Measurements from ENCODE around the gene NPPB. TPM values are rescaled to one million over a fixed set of nuclear protein-coding genes. Genes with fewer than 3 reads are reported as not detected.
"Not testable (repeated sequence)": the region's sequence is repeated elsewhere in the genome, so short reads cannot be mapped to it uniquely, and the experiment has no call there.

The NPPB gene
- total RNA-seq: not detected

DNA sequence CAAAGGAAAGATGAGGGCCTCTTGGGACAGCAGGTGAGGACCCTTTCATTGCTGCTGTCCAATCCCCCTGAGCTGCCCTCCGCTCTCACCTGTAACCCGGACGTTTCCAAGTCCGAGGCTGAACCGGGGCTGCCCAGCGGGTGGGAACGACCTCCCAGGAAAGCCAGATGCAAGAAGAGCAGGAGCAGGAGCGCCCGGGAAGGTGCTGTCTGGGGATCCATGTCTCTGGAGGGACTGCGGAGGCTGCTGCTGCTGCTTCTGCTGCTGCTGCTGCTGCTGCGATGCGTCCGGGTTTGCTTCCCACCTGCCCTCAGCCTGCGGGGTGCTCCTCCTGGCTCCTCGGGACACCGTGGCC, at the start of gene NPPB:
TSS of gene NPPB (minus strand) at position 333 of the 355 bp plus-strand sequence. CDS start at position 221, 112 bp downstream.
- no peak for ATAC-seq

DNA sequence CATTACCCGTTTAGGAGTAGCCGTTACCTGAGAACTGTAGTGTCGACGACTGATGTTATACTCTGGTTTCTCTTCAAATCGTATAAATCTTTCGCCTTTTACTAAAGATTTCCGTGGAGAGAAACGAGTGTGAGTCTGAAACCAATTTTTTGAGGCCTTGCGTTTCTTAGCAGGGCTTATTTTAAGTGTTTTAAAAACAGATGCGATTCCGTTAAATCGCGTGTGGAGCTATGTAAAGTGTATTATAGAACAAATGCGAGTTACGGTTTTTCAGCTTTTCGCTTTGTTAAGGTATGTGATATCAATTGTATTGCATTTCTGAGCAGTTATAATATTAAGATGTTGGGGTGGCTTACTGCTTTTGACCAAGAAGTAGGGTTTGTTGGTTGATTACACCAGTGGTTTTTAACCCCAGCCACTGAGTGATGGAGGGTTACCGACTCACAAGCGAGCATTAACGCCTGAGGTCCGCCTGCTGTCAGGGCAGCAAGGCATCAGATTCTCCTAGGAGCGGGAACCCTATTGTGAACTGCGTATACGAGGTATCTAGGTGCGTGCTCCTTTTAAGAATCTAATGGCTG, 49.4 kb upstream of the NPPB start:
- ATAC-seq: peak; percentile 66

GRCh38 chr1:11907275-11908094, 48.7 kb upstream of the NPPB start:
- peak; percentile 87 for ATAC-seq

DNA sequence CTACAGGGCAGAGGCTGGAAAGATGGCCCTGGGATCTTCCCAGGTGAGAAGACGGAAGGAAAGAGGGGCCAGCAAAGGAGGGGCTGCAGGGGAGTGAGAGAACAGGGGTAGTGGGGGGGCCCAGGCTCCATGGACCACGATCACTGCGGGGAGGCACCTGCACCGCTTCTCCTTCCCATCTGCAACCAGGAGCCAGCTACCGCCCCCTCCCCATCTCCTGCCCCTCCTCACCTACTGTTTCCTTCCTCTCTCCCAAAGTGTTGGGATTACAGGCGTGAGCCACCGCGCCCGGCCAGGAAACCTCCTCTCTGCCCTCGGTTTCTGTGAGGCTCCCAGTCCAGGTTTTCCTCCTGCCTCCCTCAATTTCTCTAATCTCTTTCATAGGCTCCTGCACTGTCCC, 48.1 kb upstream of the NPPB start:
- ATAC-seq: no peak

DNA sequence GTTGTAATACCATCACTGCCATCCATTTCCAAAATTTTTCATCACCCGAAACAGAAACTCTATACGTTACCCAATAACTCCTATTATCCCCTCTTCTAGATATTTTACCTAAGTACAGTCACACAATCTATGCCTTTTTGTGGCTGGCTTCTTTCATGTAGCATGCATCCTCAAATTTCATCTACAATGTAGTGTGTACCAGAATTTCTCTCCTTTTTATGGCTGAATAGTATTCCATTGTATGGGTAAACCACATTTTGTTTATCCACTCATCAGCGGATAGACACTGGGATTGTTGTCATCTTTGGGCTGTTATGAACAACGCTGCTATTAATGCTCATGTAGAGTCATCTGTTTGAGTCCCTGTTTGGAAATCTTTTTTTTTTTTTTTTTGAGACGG, 46.2 kb upstream of the NPPB start:
- ATAC-seq: no peak

DNA sequence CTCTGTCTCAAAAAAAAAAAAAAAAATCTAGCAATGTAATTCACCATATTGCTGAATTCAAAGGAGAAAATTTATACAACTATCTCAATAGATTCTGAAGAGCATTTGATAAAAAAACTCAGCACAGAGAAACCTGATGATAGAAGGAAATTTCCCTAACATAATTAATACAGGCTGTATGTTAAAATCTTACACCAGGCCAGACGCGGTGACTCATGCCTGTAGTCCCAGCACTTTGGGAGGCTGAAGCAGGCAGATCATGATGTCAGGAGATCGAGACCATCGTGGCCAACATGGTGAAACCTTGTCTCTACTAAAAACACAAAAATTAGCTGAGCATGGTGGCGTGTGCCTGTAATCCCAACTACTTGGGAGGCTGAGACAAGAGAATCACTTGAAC, 45.4 kb upstream of the NPPB start:
- not testable (repeated sequence) for ATAC-seq

DNA sequence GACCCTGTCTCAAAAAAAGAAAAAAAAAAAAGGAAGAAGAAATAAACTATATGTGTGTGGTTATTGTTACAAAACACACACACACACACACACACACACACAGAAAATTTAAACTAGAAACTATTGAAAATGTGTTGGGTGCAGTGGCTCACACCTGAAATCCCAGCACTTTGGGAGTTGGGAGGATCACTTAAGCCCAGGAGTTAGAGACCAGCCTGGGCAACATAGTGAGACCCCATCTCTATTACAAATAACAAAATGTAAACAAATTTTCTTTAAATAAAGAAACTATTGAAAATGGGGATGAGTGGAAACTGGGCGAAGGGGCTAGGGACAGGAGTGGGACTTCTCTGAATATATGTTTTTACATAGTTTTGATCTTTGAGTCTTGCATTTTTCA, 44.5 kb upstream of the NPPB start:
- no peak for ATAC-seq

DNA sequence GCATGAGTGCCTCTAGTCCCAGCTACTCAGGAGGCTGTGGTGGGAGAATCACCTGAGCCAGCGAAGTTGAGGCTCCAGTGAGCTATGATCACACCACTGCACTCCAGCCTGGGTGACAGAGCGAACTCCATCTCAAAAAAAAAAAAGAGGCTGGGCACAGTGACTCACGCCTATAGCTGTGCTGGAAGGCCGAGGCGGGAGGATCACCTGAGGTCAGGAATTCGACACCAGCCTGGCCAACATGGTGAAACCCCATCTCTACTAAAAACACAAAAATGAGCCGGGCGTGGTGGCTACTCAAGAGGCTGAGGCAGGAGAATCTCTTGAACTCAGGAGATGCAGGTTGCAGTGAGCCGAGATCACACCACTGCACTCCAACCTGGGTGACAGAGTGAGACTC, 42.7 kb upstream of the NPPB start:
- ATAC-seq: peak; percentile 42

- ATAC-seq: no peak
Measured at GRCh38 chr1:11898831-11899467, 40.2 kb upstream of the NPPB start.

DNA sequence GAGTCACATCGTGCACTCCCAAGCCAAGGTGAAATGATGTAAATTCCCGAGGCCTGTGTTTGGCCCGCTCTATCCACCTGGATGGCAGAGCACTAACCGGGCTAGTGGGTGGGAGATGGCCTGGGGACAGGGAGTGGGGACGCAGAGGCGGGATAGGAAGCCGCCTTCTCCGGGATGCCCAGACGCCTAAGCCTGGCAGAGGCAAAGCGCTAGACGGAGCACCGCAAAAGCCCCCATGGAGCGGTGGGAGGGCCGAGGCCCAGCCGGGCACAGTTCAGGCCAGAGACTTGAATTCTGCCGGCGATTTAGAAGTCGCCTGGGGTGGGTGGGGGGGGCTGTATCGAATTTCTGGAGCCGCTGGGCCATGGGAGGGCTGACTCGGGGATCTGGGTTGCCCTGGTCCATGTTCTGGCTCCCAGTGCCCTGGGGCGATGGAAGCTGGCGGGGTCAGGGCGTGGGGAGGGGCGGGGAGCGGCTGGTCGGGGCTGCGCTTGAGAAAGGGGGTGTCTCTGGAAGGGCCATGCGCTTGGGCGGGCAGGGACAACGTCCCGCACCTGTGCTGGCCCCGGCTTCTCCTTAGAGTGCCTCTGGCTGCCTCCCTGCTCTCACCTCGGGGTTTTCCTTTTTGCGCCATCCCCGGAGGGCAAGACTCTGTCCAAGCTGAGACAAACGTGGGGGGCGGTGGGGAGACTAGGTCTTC, 39.5 kb upstream of the NPPB start:
- ATAC-seq: no peak

GRCh38 chr1:11894501-11894900, 35.8 kb upstream of the NPPB start:
- ATAC-seq: not testable (repeated sequence)

DNA sequence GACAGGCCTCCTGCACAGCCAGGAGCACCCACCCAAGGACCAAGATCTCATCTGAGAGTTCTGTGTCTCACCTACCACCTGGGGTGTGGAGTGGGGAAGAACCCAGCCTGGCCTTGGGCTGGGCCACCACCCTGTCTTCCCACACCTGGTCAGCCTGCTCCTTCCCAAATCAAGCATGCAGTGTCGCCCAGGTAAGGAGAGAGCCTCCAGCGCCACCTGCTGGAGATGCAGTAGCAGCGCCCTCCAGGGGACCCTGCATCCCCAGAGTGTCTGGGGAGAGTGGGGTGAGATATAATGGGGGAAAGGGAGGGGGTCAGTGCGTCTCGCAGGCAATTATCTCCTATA, 35.1 kb upstream of the NPPB start:
- ATAC-seq: peak; percentile 94

GRCh38 chr1:11891433-11892186, 32.9 kb upstream of the NPPB start:
- ATAC-seq: no peak

DNA sequence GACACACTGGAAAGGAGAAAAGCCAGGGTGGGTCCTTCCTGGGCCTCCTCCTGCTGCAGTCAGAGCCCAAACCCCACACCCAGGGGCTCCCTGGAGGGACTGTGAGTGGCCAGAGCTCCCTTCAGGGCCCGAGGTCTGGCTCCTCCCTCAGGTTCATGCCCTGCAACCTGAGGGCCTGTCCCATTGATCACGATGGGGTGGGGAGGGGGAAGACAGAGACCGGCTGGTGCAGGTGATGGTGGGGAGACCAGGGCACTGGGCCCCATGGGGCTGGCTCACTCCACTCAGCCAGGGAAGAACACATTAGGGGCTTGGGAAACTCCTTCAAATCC, 30.1 kb upstream of the NPPB start:
- ATAC-seq: no peak

GRCh38 chr1:11888206-11888876, 29.6 kb upstream of the NPPB start:
- no peak for ATAC-seq

DNA sequence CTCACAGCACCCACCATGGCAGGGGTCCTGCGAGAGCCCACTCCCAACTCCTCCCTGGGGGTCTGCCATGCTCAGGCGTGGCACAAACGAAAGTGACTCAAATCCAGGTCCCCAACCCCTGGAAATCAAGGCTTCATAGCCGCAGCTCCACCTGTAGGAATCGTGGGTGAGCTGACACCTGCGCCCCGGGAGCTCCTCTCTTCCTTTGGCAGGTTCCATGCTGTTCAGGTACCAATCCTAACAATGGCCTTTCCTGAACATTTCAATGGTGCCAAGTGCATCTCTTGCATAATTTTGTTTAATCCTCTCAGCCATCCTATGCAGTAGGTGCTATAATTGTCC, 28.9 kb upstream of the NPPB start:
- no peak for ATAC-seq

GRCh38 chr1:11886986-11887665, 28.4 kb upstream of the NPPB start:
- no peak for ATAC-seq

DNA sequence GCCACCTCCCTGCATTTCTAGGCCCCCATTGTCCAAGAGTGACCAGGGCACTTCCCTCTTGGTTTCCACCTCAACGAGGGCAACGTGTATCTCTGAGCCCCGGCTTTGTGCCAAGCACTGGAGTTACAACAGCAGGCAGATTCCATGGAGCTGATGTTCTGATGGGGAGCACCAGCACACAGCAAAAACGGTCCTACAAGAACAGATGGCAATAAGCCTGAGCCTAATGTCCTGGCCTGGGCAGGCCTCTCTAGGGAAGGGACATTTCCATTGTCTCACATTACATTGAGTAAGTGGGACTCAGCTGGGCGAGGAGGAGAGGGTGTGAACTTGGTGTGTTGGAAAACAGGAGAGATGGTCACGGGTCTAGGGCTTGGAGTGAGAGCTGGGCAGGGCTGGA, 27.2 kb upstream of the NPPB start:
- no peak for ATAC-seq

DNA sequence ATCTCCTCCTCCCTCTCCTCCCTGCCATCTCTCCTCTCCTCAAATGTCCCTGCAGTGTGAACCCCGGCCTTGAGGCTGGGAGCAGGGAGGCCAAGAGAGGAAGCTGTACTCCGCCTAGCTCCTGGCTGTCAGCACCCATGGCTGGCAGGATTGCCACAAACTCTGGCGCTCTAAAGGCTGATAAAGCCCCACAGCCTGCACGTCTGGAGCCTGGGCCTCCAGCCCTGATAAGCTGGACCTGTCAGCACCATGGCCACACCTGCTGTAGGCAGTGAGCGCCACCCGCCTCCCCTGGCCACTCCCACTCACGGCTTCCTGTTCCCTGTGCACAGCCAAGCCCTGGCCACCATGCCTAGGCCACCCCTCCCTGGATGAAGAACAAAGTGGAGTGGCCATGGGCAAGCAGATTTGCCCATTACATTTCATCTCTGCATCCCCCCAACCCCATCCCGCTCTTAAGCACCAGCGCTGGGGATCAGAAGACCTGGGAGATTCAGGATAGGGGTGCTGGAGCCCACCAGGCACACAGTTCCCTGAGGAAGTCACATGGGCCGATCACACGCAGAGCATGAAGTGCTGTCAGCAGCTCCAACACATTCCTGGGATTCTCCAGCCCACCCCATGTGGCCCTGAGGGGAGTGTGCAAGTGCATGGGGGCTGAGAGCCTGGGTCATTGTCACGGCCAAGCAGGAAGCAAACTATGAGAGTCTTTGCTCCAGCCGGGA, 24.2 kb upstream of the NPPB start:
- peak; percentile 70 for ATAC-seq

- no peak for ATAC-seq
Measured at GRCh38 chr1:11881749-11882441, 23.1 kb upstream of the NPPB start.

Measured in esophagus mucosa (tissue), 1 donor.